GM12878 (cell line): ENCODE data around the gene MRPS23. TPM values are rescaled to one million over a fixed set of nuclear protein-coding genes. Genes with fewer than 3 reads are reported as not detected.

Experiments
- ATAC-seq: fragments of 200-7000 bp; cut with Tn5 transposase; 3 replicates; pipeline ENCODE4 v1.9.1; 2020; ENCODE audit warnings: mild to moderate bottlenecking, moderate library complexity
- BruUV-seq: library from RNA; stranded (reverse); fragments of 400-500 nt; replicated peaks from 2 replicates; lab custom pipeline; 2021; lab: Mats Ljungman, UMichigan
- CTCF ChIA-PET: fragments of 300-600 bp; sonication (Branson Sonifier 250); formaldehyde crosslinking; extraction: SDS; loops from one replicate; lab custom pipeline; 2021; ENCODE audit warnings: inconsistent platforms; lab: Yijun Ruan, JAX
- POLR2A ChIA-PET: fragments of 350-600 bp; formaldehyde crosslinking; extraction: SDS; loops from one replicate; lab custom pipeline; 2021; ENCODE audit warnings: inconsistent platforms; lab: Charles Lee
- RAD21 ChIA-PET: fragments of 300-600 bp; sonication (Branson Sonifier 250); formaldehyde crosslinking; loops from one replicate; lab custom pipeline; 2023; ENCODE audit warnings: antibody characterized with exemption; ENCODE audit not compliant: unreplicated experiment; lab: Charles Lee
- SMC1A ChIA-PET: fragments of 300-600 bp; sonication (Branson Sonifier 250); formaldehyde crosslinking; loops from one replicate; lab custom pipeline; 2023; ENCODE audit not compliant: unreplicated experiment, uncharacterized antibody; lab: Charles Lee
- DNase-seq: peaks from one replicate; pipeline ENCODE4 v3.0.0-alpha.2; 2011; ENCODE audit warnings: low read depth, low spot score
- FAIRE-seq: peaks from 3 replicates; lab custom pipeline; 2011; peaks lifted over from hg19 to GRCh38; lab: Jason Lieb, UNC
- H2AFZ ChIP-seq: 2 replicates; pipeline ENCODE4 v1.6.0; 2011; ENCODE audit warnings: low read depth, low read length, control low read depth; ENCODE audit not compliant: control insufficient read depth
- H3K27ac ChIP-seq: 2 replicates; pipeline ENCODE4 v1.5.1; 2011; ENCODE audit warnings: control low read depth; ENCODE audit not compliant: control insufficient read depth, insufficient read depth
- H3K27me3 ChIP-seq, 2 experiments: replicated peaks in 1 of 2; 2 replicates each; pipeline versions ENCODE4 v1.6.0 to v1.6.1; 2011; ENCODE audit warnings: low read length in 1 of 2; ENCODE audit not compliant: control insufficient read depth in 2 of 2, insufficient read depth in 2 of 2
- H3K36me3 ChIP-seq, 2 experiments: 2 replicates each; pipeline ENCODE4 v1.5.1; 2011; ENCODE audit warnings: low read length in 1 of 2; ENCODE audit not compliant: control insufficient read depth in 2 of 2, insufficient read depth in 2 of 2
- H3K4me1 ChIP-seq: 2 replicates; pipeline ENCODE4 v1.6.1; 2011; ENCODE audit warnings: mild to moderate bottlenecking, low read length, moderate library complexity, mixed read lengths; ENCODE audit not compliant: control insufficient read depth, insufficient read depth
- H3K4me2 ChIP-seq: 2 replicates; pipeline ENCODE4 v1.6.0; 2011; ENCODE audit warnings: control low read depth; ENCODE audit not compliant: control insufficient read depth, insufficient read depth
- H3K4me3 ChIP-seq: fragments of 200-600 bp; sonication (generic); 2 replicates; pipeline ENCODE4 v1.5.1; 2016
- H3K79me2 ChIP-seq: 2 replicates; pipeline ENCODE4 v1.6.0; 2011; ENCODE audit warnings: low read length; ENCODE audit not compliant: control insufficient read depth, insufficient read depth
- H3K9ac ChIP-seq: 2 replicates; pipeline ENCODE4 v1.8.0; 2011; ENCODE audit warnings: low read length, control low read depth, mixed read lengths; ENCODE audit not compliant: control insufficient read depth, insufficient read depth
- H3K9me3 ChIP-seq: replicated peaks from 3 replicates; pipeline ENCODE4 v1.5.1; 2011; ENCODE audit warnings: mild to moderate bottlenecking, low read length; ENCODE audit not compliant: control insufficient read depth, insufficient read depth
- H4K20me1 ChIP-seq: 2 replicates; pipeline ENCODE4 v1.6.0; 2011; ENCODE audit not compliant: control insufficient read depth, insufficient read depth
- EED ChIP-seq: sonication (generic); IDR thresholded peaks from 2 replicates; pipeline ENCODE4 v1.6.1; 2016; ENCODE audit warnings: antibody characterized with exemption, low read depth
- ELK1 ChIP-seq: IDR thresholded peaks from 2 replicates; pipeline ENCODE4 v1.6.1; 2012; ENCODE audit warnings: low read depth, low read length, improper control_type of control experiment
- GABPA ChIP-seq: IDR thresholded peaks from 2 replicates; pipeline ENCODE4 v1.6.1; 2014; ENCODE audit warnings: antibody characterized with exemption, low read depth, mild to moderate bottlenecking, inconsistent platforms
- HDAC2 ChIP-seq: fragments of 200-600 bp; sonication (generic); IDR thresholded peaks from 2 replicates; pipeline ENCODE4 v1.6.1; 2017
- HDAC6 ChIP-seq: fragments of 200-600 bp; sonication (generic); IDR thresholded peaks from one replicate; pipeline ENCODE4 v1.8.0; 2017; ENCODE audit warnings: antibody characterized with exemption; ENCODE audit not compliant: unreplicated experiment
- IKZF1 ChIP-seq: fragments of 450-650 bp; conservative IDR thresholded peaks from 2 replicates; pipeline ENCODE4 v1.6.1; 2017; ENCODE audit warnings: antibody characterized with exemption, mild to moderate bottlenecking
- NR2F1 ChIP-seq: fragments of 450-650 bp; conservative IDR thresholded peaks from 2 replicates; pipeline ENCODE4 v1.6.1; 2017; ENCODE audit warnings: mild to moderate bottlenecking
- NRF1 ChIP-seq: conservative IDR thresholded peaks from 2 replicates; pipeline ENCODE4 v1.6.1; 2011; ENCODE audit warnings: mild to moderate bottlenecking, low read depth, low read length, improper control_type of control experiment
- SREBF1 ChIP-seq: IDR thresholded peaks from 2 replicates; pipeline ENCODE4 v1.6.1; 2012; ENCODE audit warnings: mild to moderate bottlenecking, low read length
- TARDBP ChIP-seq: IDR thresholded peaks from 2 replicates; pipeline ENCODE4 v1.6.1; 2016; ENCODE audit warnings: borderline replicate concordance
- ZNF24 ChIP-seq: fragments of 450-650 bp; IDR thresholded peaks from 2 replicates; pipeline ENCODE4 v1.6.1; 2017; ENCODE audit warnings: antibody characterized with exemption, mild to moderate bottlenecking
- WGBS: methylation state at CpG from one replicate; pipeline ENCODE4 v1.1.6; 2016; ENCODE audit warnings: low lambda C conversion rate; ENCODE audit not compliant: insufficient replicate concordance, insufficient coverage; ENCODE audit errors: missing lambda C conversion rate; 5-methylcytosine and 5-hydroxymethylcytosine counted together
- in situ Hi-C: fragments of 300-500 bp; cut with MboI; formaldehyde crosslinking; loops from 9 replicates; pipeline ENCODE4 v1.14.3; 2018; ENCODE audit warnings: mixed read lengths
- intact Hi-C: fragments of 100-400 bp; cut with micrococcal nuclease; formaldehyde crosslinking; loops from one replicate; pipeline ENCODE4 v1.14.2; 2022; ENCODE audit not compliant: unreplicated experiment
- polyA plus RNA-seq, 11 experiments: library from polyadenylated mRNA; depleted of rRNA in 4 of 11; unstranded in 6 of 11; stranded (reverse) in 5 of 11; fragments of >200 nt; fragmentation: Nextera tagmentation in 4 of 11; fragmentation: Illumina TruSeq in 1 of 11; extraction: Ambion mirVana in 4 of 11; extraction: Trizol in 1 of 11; gene quantifications; 1 replicate in 1 of 11; 2 replicates in 10 of 11; pipeline versions ENCODE4 v1.2.1 to v1.2.3, GENCODE V29; 2011 to 2016; ENCODE audit warnings: inconsistent platforms in 2 of 11, missing spikeins in 2 of 11, low read depth in 1 of 11
- total RNA-seq, 4 experiments: library from RNA; depleted of rRNA in 3 of 4; stranded (reverse); fragments of >200 nt in 3 of 4; fragmentation: Illumina TruSeq in 1 of 4; extraction: Trizol in 1 of 4; gene quantifications; 2 replicates each; pipeline versions ENCODE4 v1.2.1 to v1.2.3, GENCODE V29; 2013 to 2021
- TF ChIP-seq, protein P1 (sequence below): fragments of 450-650 bp; formaldehyde crosslinking; IDR thresholded peaks from 2 replicates; pipeline ENCODE4 v1.4.0; 2020; ENCODE audit warnings: mild to moderate bottlenecking, moderate library complexity
- TF ChIP-seq, protein P2 (sequence below): IDR thresholded peaks from 2 replicates; pipeline ENCODE4 v1.6.1; 2011; ENCODE audit warnings: low read depth, mild to moderate bottlenecking, low read length, moderate library complexity, borderline replicate concordance; ENCODE audit errors: extremely low read depth

Gene MRPS23
- total and polyA plus RNA-seq, 10 of the 15 experiments (the other 5 are each of a cell fraction or from before 2014, with no cell fraction given), result 65.3 to 237 (median 87.9) TPM

- FAIRE-seq (no peak), ATAC-seq (no peak), DNase-seq (no peak)
- Histone ChIP-seq H3K27ac (no peak overlapping the region), H3K9me3 (no peaks in the 10 kb centered on the region), H3K79me2 (no peaks in the 10 kb centered on the region), H4K20me1 (no peaks in the 10 kb centered on the region), H3K27me3 (peaks cover 0 to 1% of the 10 kb centered on the region in 2 experiments; a peak in 1 of 4 replicates), H3K9ac (no peak overlapping the region), H3K36me3 (no peaks in the 10 kb centered on the region), H3K4me3 (no peak overlapping the region), H2AFZ (no peak overlapping the region)
- BruUV-seq, result no TSS peak
- WGBS, result 29% methylated on average over 8 of the region's 9 CpGs
- ChIA-PET RAD21 (interaction anchor here (0.6 to 1.2 kb wide), 2 partner anchors 21 to 38 kb away, joined by 3 read pairs; no protein-coding TSS in a partner anchor), POLR2A (no interaction called here), CTCF (interaction anchor here (0.8 to 1.2 kb wide), 2 partner anchors 25 to 983 kb away, joined by 3 to 4 read pairs; no protein-coding TSS in a partner anchor)
- in situ Hi-C loops, result no loop called here
- no peak for TF ChIP-seq NRF1
- TF ChIP-seq, protein P1, sequence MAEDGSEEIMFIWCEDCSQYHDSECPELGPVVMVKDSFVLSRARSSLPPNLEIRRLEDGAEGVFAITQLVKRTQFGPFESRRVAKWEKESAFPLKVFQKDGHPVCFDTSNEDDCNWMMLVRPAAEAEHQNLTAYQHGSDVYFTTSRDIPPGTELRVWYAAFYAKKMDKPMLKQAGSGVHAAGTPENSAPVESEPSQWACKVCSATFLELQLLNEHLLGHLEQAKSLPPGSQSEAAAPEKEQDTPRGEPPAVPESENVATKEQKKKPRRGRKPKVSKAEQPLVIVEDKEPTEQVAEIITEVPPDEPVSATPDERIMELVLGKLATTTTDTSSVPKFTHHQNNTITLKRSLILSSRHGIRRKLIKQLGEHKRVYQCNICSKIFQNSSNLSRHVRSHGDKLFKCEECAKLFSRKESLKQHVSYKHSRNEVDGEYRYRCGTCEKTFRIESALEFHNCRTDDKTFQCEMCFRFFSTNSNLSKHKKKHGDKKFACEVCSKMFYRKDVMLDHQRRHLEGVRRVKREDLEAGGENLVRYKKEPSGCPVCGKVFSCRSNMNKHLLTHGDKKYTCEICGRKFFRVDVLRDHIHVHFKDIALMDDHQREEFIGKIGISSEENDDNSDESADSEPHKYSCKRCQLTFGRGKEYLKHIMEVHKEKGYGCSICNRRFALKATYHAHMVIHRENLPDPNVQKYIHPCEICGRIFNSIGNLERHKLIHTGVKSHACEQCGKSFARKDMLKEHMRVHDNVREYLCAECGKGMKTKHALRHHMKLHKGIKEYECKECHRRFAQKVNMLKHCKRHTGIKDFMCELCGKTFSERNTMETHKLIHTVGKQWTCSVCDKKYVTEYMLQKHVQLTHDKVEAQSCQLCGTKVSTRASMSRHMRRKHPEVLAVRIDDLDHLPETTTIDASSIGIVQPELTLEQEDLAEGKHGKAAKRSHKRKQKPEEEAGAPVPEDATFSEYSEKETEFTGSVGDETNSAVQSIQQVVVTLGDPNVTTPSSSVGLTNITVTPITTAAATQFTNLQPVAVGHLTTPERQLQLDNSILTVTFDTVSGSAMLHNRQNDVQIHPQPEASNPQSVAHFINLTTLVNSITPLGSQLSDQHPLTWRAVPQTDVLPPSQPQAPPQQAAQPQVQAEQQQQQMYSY (CRISPR knock-in tag), result no peak
- TF ChIP-seq GABPA, result no peak
- TF ChIP-seq, protein P2, sequence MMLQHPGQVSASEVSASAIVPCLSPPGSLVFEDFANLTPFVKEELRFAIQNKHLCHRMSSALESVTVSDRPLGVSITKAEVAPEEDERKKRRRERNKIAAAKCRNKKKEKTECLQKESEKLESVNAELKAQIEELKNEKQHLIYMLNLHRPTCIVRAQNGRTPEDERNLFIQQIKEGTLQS, result no peak
- TF ChIP-seq HDAC2, result no peak
- no peak for TF ChIP-seq ELK1
- no peak for TF ChIP-seq EED
- no peak for TF ChIP-seq SREBF1
- no peak for TF ChIP-seq ZNF24
- TF ChIP-seq TARDBP, result no peak
- TF ChIP-seq HDAC6, result no peak
- no peak for TF ChIP-seq IKZF1
- TF ChIP-seq NR2F1, result no peak
- TF ChIP-seq, all 136 proteins: peak for 0
- SMC1A ChIA-PET, result interaction anchor here (0.7 kb wide), 1 partner anchor 17 kb away, joined by 3 read pairs; no protein-coding TSS in a partner anchor
- Histone ChIP-seq H3K4me2 (no peak overlapping the region), H3K4me1 (no peaks in the 10 kb centered on the region; the same call in 1 of the 2 replicates)
- intact Hi-C loops, result no loop called here
Observed at GRCh38 chr17:57881783-57882351, 32.0 kb upstream of the MRPS23 start.
